Memory B cell (primary cell): ENCODE measurements around the gene NT5C3A.
A peak's percentile ranks its signal among the peaks of the same experiment; 100 is the strongest.
"Not testable (repeated sequence)": the region's sequence is repeated elsewhere in the genome, so short reads cannot be mapped to it uniquely, and the experiment has no call there.

ENCODE experiments used
- ATAC-seq: fragments of 150-1000 bp; cut with Tn5 transposase; 2 replicates; pipeline ENCODE4 v1.10.0; 2021; ENCODE audit warnings: low read depth, mild to moderate bottlenecking, moderate library complexity
- DNase-seq, 2 donors: peaks; one replicate each; pipeline ENCODE4 v3.0.0; 2022; ENCODE audit warnings: low spot score in 2 of 2
- H3K27ac Mint-ChIP-seq: one replicate; pipeline ENCODE4 v1.8.0; 2022; ENCODE audit warnings: mild to moderate bottlenecking, moderate library complexity, mixed read lengths
- H3K27me3 Mint-ChIP-seq: one replicate; pipeline ENCODE4 v1.8.0; 2022; ENCODE audit warnings: mixed read lengths
- H3K36me3 Mint-ChIP-seq: one replicate; pipeline ENCODE4 v1.8.0; 2022; ENCODE audit warnings: mild to moderate bottlenecking, mixed read lengths
- H3K4me1 Mint-ChIP-seq: one replicate; pipeline ENCODE4 v1.8.0; 2022; ENCODE audit warnings: mixed read lengths
- H3K4me3 Mint-ChIP-seq: one replicate; pipeline ENCODE4 v1.8.0; 2022; ENCODE audit warnings: mild to moderate bottlenecking, moderate library complexity, mixed read lengths
- H3K9me3 Mint-ChIP-seq: one replicate; pipeline ENCODE4 v1.8.0; 2022; ENCODE audit warnings: mixed read lengths

Gene NT5C3A

DNA sequence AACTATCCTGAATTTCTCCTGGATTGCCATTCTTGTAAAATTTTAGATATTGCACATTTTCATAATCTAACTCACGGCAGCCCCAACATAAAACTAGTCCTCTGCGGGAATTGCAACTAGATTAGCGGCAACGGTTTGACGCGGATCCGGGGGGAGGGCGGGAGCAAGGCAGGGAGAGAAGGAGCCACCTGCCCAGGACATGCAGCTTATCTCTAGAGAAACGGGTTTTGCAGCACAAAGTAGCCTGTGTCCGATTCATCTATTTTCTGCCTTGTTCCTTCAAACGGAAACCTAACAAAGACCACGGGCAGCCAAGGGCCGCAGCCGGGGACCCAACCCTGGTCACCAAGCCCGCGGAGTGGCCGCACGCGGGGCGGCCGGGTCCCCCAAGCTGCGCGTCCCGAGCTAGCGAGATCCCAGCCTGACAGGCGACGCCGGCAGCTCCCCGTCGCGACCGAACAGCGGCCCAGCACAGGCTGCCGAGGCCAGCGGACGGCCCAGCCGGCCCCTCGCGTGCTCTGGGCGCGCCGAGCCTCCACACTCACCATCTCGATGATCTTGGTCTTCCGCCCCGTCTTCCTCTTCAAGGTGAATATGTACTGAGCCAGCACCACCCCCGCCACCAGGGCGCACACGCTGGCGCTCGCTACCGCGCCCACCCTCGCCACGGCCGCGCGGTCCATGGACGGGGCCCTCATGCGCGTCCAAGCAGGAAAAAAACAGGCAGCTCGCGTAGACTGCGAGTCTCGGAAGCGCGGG is at the start of gene NT5C3A:
Gene NT5C3A, minus strand, starts transcription at position 754 of the 759 bp plus-strand sequence. Its CDS starts 71 bp downstream, at position 683.
- Mint-ChIP-seq H3K27me3 (no peaks in the 10 kb centered on the region), H3K4me1 (peaks cover 26% of the 10 kb centered on the region), H3K9me3 (peaks cover 4% of the 10 kb centered on the region), H3K36me3 (peaks cover 7% of the 10 kb centered on the region), H3K4me3 (peak within 1 kb of the TSS; percentile 93), H3K27ac (peak within 1 kb of the TSS; percentile 77)
- DNase-seq, result no peak
- ATAC-seq, result peak; percentile 51

DNA sequence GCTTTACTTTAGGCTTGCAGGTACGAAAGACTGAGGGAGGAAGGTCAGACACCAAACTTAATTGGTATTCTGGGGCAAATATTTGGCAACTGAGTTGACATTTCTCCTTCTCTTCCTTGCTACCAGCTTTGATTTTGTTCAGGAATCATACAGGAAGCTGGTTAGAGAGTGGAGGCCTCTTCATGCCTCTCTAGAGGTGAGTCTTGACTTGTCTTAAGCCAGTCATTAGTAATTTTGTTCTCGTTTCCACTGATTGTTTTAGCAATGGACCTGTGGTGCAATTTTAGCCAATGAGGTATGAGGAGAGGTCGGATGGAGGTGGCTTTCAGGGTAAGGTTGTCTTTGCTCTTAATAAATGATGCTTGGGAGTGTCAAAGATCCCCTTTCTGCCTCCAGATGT is 49.0 kb upstream of the NT5C3A start:
- Mint-ChIP-seq H3K27ac (no peak overlapping the region), H3K9me3 (no peaks in the 10 kb centered on the region), H3K36me3 (no peaks in the 10 kb centered on the region), H3K4me1 (peaks cover 7% of the 10 kb centered on the region), H3K27me3 (peaks cover 2% of the 10 kb centered on the region), H3K4me3 (no peak overlapping the region)
- ATAC-seq, result no peak
- DNase-seq, result no peak

DNA sequence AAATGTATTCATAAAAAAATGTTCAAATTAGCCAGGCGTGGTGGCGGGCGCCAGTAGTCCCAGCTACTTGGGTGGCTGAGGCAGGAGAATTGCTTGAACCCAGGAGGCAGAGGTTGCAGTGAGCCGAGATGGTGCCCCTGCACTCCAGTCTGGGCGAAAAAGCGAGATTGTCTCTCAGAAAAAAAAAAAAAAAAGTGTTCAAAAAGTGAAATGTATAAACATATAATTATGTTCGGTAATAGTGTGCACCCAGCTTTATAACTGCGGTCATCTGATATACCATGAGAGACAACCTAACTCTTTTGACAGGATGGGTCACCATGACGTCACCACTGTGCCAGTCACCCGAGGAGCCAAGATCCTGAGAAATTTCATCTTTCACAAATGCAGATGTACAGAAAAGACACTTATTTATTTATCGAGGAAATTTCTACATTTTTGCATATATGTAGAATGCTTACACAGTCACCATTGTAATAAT is 47.2 kb upstream of the NT5C3A start:
- Mint-ChIP-seq H3K27ac (no peak overlapping the region), H3K27me3 (peaks cover 2% of the 10 kb centered on the region), H3K9me3 (no peaks in the 10 kb centered on the region), H3K4me3 (peak overlapping the region; percentile 65), H3K36me3 (peaks cover 5% of the 10 kb centered on the region), H3K4me1 (peaks cover 22% of the 10 kb centered on the region)
- ATAC-seq (no peak), DNase-seq (no peak)

DNA sequence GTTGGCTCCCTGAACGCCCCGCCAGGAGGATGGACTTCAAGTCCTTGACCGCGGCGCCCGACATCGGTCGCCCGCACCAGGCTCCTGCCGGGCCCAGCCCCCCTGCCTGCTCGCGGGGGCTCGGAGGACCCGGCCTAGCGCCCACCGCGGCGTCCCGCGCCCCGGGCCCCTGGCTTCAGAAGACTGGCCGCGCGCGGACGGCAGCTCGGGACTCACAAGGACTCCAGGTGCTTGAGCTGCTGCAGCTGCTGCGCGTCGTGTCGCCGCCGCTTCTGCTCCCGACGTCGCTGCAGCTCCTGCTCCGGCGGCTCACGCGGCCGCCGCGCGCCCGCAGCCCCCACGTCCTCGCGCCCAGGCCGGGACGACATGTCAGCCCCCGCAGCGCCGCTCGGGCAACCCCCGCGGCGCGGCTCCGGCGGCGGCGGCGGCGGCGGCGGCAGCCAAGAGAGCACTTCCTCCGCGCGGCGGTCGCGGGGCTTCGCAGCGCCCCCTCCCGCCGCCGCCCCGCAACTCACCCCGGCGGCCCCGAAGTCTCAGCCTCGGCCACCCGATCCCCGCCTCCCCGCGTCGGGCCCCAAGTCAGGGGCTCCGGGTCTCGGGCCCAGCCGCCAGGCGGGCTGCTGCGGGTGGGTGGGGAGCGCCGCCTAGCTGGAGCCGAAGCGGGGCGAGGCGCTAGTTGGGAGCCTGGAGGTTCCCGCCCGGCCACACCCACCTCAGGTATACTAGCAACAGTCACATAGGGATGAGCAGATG is 46.6 kb upstream of the NT5C3A start, which contains the start of gene RP9:
Gene RP9, minus strand, starts transcription at position 400 of the 753 bp plus-strand sequence. Its CDS starts 32 bp downstream, at position 368.
- DNase-seq, result peak; percentile 79 to 82
- Mint-ChIP-seq H3K27me3 (peaks cover 2% of the 10 kb centered on the region), H3K9me3 (no peaks in the 10 kb centered on the region), H3K27ac (peak within 1 kb of the TSS; percentile 72), H3K4me1 (peaks cover 23% of the 10 kb centered on the region), H3K36me3 (peaks cover 6% of the 10 kb centered on the region), H3K4me3 (peak within 1 kb of the TSS; percentile 85)
- peak; percentile 85 for ATAC-seq

DNA sequence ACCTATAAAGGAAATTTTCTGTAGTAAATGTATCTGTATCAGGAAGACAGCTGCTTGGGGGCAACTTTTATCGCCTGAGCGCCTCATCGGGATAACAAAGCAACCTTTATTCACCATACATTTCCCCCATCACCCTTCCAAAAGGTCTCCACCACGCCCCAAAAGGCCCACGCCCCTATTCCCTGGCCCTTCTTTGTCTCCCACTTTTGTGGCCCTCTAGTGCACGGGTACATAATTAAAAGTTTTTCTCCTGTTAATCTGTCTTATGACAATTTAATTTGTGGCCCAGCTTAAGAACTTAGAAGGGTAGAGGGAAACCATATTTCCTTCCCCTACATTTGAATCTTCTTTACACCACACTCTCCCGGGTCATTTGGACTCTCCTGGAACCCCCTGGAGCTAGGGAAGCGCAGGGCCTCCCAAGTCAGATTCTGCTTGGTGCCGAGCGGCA is 46.0 kb upstream of the NT5C3A start:
- DNase-seq, result peak in 1 of 2 donors; percentile 18
- Mint-ChIP-seq H3K27me3 (peaks cover 2% of the 10 kb centered on the region), H3K27ac (peak overlapping the region; percentile 72), H3K36me3 (peaks cover 11% of the 10 kb centered on the region), H3K4me1 (peaks cover 29% of the 10 kb centered on the region), H3K4me3 (peak overlapping the region; percentile 85), H3K9me3 (no peaks in the 10 kb centered on the region)
- peak; percentile 19 for ATAC-seq

DNA sequence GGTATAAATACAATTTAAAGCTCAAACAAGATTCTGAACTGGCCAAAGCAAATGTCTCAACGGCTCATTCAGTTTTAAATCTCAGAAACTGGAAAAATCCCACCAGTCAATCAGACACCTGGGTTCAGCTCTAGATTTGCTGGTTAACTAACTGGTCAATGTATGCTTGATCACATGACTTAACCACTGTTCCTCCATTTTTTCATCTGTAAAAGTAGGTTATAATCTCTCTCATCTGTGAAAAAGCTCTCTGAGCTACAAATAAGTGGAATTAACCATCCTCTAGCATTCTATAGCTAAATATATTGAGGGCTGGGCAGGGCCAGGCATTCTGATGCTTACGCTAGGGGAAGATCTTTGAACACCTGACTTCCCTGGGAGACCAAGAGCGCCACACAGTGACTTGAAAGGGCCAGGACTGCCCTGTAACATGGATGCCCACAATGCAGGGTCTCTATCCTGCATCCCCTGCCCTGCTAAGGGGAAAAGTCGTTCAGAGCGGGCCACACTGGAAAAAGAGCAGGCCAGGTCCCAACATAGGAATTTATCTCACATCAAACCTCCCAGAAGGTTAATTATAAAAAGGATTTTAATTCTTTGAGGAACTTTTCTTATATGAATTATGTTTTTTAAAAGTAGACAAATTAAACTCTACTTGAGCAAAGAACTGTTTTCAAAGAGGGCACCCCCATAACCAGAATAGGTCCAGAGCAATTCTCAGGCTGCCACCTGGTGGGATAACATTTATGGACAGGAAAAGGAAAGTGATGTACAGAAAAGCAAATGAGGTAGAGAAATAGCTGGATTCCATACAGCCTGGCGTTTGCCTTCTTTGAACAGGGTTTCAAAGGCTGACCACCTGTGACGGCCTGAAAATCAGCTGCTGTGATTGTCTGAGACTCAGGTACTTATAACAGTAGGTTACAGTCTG is 44.8 kb upstream of the NT5C3A start:
- H3K4me1 Mint-ChIP-seq, result peaks cover 32% of the 10 kb centered on the region
- peak; percentile 28 for ATAC-seq
- peaks cover 15% of the 10 kb centered on the region for H3K36me3 Mint-ChIP-seq
- H3K9me3 Mint-ChIP-seq, result no peaks in the 10 kb centered on the region
- peak; percentile 26 to 33 for DNase-seq
- H3K4me3 Mint-ChIP-seq, result peak overlapping the region; percentile 85
- H3K27ac Mint-ChIP-seq, result no peak overlapping the region
- no peaks in the 10 kb centered on the region for H3K27me3 Mint-ChIP-seq

DNA sequence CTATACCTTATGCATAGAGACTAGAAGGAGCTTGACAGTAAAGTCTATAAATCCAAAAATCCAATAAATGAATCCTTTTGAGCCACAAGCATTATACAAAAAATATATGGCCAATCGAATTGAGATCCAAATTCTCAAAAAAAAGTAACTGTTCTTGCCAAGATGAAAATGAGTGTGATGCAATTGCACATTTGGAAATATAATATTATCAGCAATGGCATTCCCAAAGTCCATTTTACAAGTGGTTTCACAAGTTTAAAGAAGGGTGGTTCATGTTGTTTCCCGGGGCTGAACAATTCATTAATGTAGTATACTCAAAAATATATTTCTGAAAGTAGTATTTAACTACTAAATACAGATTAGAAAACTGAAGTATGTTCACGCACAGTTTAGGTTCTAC is 39.3 kb upstream of the NT5C3A start:
- H3K36me3 Mint-ChIP-seq, result peaks cover 32% of the 10 kb centered on the region
- no peak overlapping the region for H3K27ac Mint-ChIP-seq
- H3K27me3 Mint-ChIP-seq, result no peaks in the 10 kb centered on the region
- no peak for DNase-seq
- ATAC-seq, result no peak
- H3K4me3 Mint-ChIP-seq, result no peak overlapping the region
- H3K4me1 Mint-ChIP-seq, result peaks cover 44% of the 10 kb centered on the region
- no peaks in the 10 kb centered on the region for H3K9me3 Mint-ChIP-seq

DNA sequence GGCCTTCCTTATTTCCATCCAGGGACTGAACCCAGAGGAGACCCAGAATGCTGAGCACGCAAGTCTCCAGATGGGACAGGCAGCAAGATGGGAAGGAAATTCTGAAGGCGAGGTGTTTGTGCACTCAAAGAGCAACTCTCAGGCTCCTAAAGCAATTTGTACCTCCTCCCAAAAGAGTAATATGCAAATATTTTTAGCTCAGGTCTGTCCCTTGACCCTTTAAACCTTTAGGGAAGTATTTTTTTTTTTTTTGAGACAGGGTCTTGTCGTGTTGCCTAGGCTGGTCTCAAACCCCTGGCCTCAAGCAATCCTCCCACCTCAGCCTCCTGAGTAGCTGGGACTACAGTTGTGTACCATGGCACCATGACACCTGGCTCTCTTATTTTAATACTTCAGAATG is 38.2 kb upstream of the NT5C3A start:
- no peaks in the 10 kb centered on the region for H3K9me3 Mint-ChIP-seq
- H3K27me3 Mint-ChIP-seq, result no peaks in the 10 kb centered on the region
- peaks cover 34% of the 10 kb centered on the region for H3K36me3 Mint-ChIP-seq
- H3K4me1 Mint-ChIP-seq, result peaks cover 38% of the 10 kb centered on the region
- no peak for DNase-seq
- H3K4me3 Mint-ChIP-seq, result peak overlapping the region; percentile 56
- peak overlapping the region; percentile 38 for H3K27ac Mint-ChIP-seq
- no peak for ATAC-seq

DNA sequence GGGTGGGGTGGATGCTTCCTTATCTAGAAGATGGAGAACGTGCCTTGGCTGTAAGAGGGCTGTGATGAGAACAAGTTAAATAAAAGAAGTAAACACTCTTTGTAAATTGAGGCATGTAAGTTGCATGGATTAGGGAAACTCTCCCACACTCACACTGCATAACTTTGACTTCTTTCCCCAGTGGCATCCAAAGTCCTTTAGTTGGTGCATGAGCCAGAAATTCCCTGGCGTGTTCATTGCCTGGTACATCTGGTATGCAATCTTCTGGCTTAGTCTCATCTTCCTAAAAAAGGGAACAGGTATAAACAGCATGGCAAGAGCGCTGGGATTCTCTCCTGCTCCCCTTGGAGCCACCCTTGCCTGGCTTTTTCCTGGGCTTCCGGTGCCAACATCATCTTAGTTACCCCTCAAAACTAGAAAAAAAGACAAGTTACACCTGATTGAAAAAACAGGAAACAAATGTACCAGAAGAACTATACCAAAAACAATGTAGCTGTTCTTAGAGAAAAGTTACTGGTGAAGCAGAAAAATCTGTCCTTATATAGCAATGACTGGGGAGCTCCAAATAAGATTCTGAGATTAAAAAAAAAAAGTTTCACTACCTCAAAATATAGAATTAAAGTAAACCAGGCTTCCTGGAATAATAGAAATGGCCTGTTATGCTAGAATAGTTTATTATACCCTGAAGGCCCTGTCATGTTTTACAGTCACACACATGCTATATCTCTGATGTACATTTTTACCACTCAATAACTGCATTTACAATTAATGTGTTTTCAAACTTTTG is 36.8 kb upstream of the NT5C3A start:
- H3K4me3 Mint-ChIP-seq, result peak overlapping the region; percentile 56
- no peaks in the 10 kb centered on the region for H3K9me3 Mint-ChIP-seq
- DNase-seq (no peak), ATAC-seq (peak; percentile 93)
- H3K36me3 Mint-ChIP-seq, result peaks cover 36% of the 10 kb centered on the region
- H3K27me3 Mint-ChIP-seq, result no peaks in the 10 kb centered on the region
- H3K27ac Mint-ChIP-seq, result peak overlapping the region; percentile 78
- peaks cover 29% of the 10 kb centered on the region for H3K4me1 Mint-ChIP-seq

DNA sequence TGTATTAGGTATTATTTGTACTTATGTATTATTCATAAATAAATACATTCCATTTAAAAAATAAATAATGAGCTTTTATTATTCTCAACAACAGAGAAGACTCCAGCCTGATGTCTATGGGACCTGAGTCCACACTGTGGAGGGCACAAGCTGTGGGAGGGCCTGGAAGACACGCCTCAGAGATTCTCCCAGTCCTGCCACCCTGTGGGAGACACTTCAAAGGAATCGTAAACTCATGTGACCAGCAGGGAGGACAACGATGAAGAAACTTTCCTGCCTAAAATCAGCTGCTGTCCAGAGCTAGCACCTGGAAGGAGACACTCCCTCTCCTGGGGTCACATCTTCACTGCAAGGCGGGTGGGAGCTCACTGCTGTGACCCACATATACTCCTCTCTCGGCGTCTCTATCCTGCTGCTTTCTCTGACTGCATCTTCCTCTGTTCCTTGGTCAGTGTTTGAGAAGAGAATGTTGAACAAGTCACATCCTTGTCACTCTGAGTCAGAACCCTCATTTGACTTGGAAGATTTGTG is 32.2 kb upstream of the NT5C3A start:
- not testable (repeated sequence) for H3K4me3 Mint-ChIP-seq, H3K9me3 Mint-ChIP-seq, DNase-seq, H3K27me3 Mint-ChIP-seq, H3K27ac Mint-ChIP-seq, ATAC-seq
- Mint-ChIP-seq H3K4me1 (peaks cover 13% of the 10 kb centered on the region), H3K36me3 (peaks cover 34% of the 10 kb centered on the region)

DNA sequence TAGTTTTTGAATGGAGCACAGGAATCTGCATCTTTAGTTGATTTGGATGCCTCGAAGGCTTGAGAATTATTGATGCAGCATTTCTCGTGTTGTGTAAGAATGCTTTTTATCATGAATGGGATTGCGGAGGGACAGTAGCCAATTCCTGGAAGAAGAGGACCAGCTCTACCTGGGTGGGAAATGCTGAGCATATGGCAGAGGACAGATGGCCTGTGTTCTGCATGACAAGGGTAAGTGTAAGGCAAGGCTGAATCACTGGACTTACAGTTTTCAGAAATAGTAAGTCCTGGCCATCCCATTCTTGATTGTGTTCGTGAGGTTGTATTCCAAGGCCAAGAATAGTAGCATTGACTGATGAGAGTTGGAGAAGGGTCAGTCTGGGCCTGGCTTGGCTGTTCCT is 30.7 kb upstream of the NT5C3A start:
- H3K36me3 Mint-ChIP-seq, result peaks cover 28% of the 10 kb centered on the region
- DNase-seq (no peak), ATAC-seq (no peak)
- peaks cover 7% of the 10 kb centered on the region for H3K4me1 Mint-ChIP-seq
- H3K27me3 Mint-ChIP-seq, result no peaks in the 10 kb centered on the region
- H3K9me3 Mint-ChIP-seq, result no peaks in the 10 kb centered on the region
- H3K4me3 Mint-ChIP-seq, result no peak overlapping the region
- peak overlapping the region; percentile 10 for H3K27ac Mint-ChIP-seq

DNA sequence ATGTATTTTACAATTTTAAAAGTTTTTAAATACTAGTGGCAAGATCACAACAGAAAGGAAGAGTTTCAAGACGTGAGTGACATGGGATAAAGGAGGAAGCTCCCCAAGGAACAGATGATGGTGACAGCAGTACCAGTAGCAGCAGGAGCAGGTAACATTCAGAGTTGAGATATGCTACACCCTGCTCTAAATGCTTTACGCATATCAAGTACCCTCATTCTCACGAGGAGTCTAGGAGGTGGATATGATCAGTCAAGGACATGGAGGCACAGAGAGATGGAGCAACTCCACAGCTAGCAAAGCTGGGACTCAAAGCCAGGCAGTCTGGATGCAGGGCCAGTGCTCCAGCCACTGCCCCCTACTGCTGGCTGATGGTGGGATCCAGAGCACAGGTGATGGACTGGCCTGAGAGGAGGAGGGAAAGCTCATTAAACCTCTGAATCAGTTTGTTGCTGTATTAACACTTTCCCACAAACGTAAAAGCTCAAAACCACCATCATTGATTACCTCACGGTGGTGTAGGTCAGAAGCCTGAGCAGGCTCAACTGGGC is 29.1 kb upstream of the NT5C3A start:
- ATAC-seq, result no peak
- Mint-ChIP-seq H3K27ac (no peak overlapping the region), H3K9me3 (no peaks in the 10 kb centered on the region), H3K27me3 (no peaks in the 10 kb centered on the region), H3K36me3 (peaks cover 22% of the 10 kb centered on the region), H3K4me3 (no peak overlapping the region), H3K4me1 (peaks cover 5% of the 10 kb centered on the region)
- no peak for DNase-seq
